NCI-H82 (cell line): ENCODE data around the gene HEATR3.
"Not testable (repeated sequence)": the region's sequence is repeated elsewhere in the genome, so short reads cannot be mapped to it uniquely, and the experiment has no call there.

Experiments
- DNase-seq: peaks from one replicate; lab custom pipeline; 2025; lab: John Stamatoyannopoulos, UW

HEATR3 gene

GRCh38 chr16:50102051-50102746 is 36.4 kb downstream of the HEATR3 start:
- DNase-seq: no peak

GRCh38 chr16:50103764-50104163 is 38.0 kb downstream of the HEATR3 start:
- no peak for DNase-seq

- DNase-seq: peak; percentile 76
Observed at GRCh38 chr16:50114357-50115129, 48.8 kb downstream of the HEATR3 start.

GRCh38 chr16:50120711-50121110 is 54.9 kb downstream of the HEATR3 start:
- DNase-seq: no peak

- no peak for DNase-seq
Observed at GRCh38 chr16:50121278-50121677, 55.5 kb downstream of the HEATR3 start.

GRCh38 chr16:50121721-50122445 is 56.1 kb downstream of the HEATR3 start:
- no peak for DNase-seq

GRCh38 chr16:50123417-50123816 is 57.6 kb downstream of the HEATR3 start:
- DNase-seq: no peak

- DNase-seq: peak; percentile 8
Observed at GRCh38 chr16:50124769-50125168, 59.0 kb downstream of the HEATR3 start.

GRCh38 chr16:50126183-50126582 is 60.4 kb downstream of the HEATR3 start:
- DNase-seq: no peak

- DNase-seq: not testable (repeated sequence)
Observed at GRCh38 chr16:50132571-50132970, 66.8 kb downstream of the HEATR3 start.

- DNase-seq: no peak
Observed at GRCh38 chr16:50133214-50133613, 67.4 kb downstream of the HEATR3 start.

- DNase-seq: peak; percentile 82
Observed at GRCh38 chr16:50136399-50136798, 70.6 kb downstream of the HEATR3 start.

- DNase-seq: no peak
Observed at GRCh38 chr16:50137268-50137667, 71.5 kb downstream of the HEATR3 start.

GRCh38 chr16:50139580-50139979 is 73.8 kb downstream of the HEATR3 start:
- DNase-seq: no peak

- no peak for DNase-seq
Observed at GRCh38 chr16:50144211-50144610, 78.4 kb downstream of the HEATR3 start.

GRCh38 chr16:50146479-50147435 is 81.0 kb downstream of the HEATR3 start:
- no peak for DNase-seq

- no peak for DNase-seq
Observed at GRCh38 chr16:50151322-50151721, 85.6 kb downstream of the HEATR3 start.

- DNase-seq: no peak
Observed at GRCh38 chr16:50151756-50152155, 86.0 kb downstream of the HEATR3 start.

- peak; percentile 59 for DNase-seq
Observed at GRCh38 chr16:50152351-50152806, 86.6 kb downstream of the HEATR3 start.

- DNase-seq: peak; percentile 83
Observed at GRCh38 chr16:50152807-50153595, 87.2 kb downstream of the HEATR3 start, which contains the start of gene TENT4B. Gene TENT4B, plus strand, starts transcription at chr16:50153306. Its CDS starts 316 bp downstream, at chr16:50153622.
